ENCODE data around the gene FGFR2. TPM values are rescaled to one million over a fixed set of nuclear protein-coding genes. Genes with fewer than 3 reads are reported as not detected.

The FGFR2 gene
- total RNA-seq, 1 experiment from 2014 or later, result 5.7 TPM

GRCh38 chr10:121576139-121576538, 22.1 kb downstream of the FGFR2 start:
- ATAC-seq (no peak), DNase-seq (ENCODE audit: low read depth, low spot score) (no peak)
- peaks cover 13% of the 10 kb centered on the region for H3K4me1 ChIP-seq (ENCODE audit: control insufficient read depth, insufficient read depth, low read length)
- no peak overlapping the region for H3K27ac ChIP-seq (ENCODE audit: low read length)
- no peaks in the 10 kb centered on the region for H3K9me3 ChIP-seq (ENCODE audit: control insufficient read depth, insufficient read depth, low read depth, low read length)
- CTCF ChIA-PET, result no interaction called here
- intact Hi-C loops (cut with micrococcal nuclease; ENCODE audit: unreplicated experiment) (no loop called here), in situ Hi-C loops (cut with HindIII; ENCODE audit: low pct_unique_long_range_greater_than_20kb, low sequenced_read_pairs) (no loop called here)
- no peaks in the 10 kb centered on the region for H3K36me3 ChIP-seq (ENCODE audit: control insufficient read depth, insufficient read depth, low read length)
- H3K27me3 ChIP-seq (ENCODE audit: control insufficient read depth, insufficient read depth, low read length), result no peaks in the 10 kb centered on the region
- no peak overlapping the region for H3K4me3 ChIP-seq (ENCODE audit: low read depth in 2 of 2, low read length in 2 of 2)
- POLR2A ChIA-PET, result interaction anchor here (0.5 kb wide), 1 partner anchor 45 kb away, joined by 9 read pairs; no protein-coding TSS in a partner anchor
- BruUV-seq (replicated peaks), result no TSS peak
- TF ChIP-seq REST (IDR thresholded peaks at IDR 0.05; ENCODE audit: insufficient read depth in 1 of 2, low read depth in 2 of 2, low read length in 1 of 2), result no peak
- no peak for TF ChIP-seq POLR2AphosphoS5 (IDR thresholded peaks at IDR 0.05; ENCODE audit: low read depth, low read length)
- TF ChIP-seq SIN3A (IDR thresholded peaks at IDR 0.05; ENCODE audit: borderline replicate concordance, insufficient read depth, low read depth, low read length), result no peak
- TF ChIP-seq, protein P1, sequence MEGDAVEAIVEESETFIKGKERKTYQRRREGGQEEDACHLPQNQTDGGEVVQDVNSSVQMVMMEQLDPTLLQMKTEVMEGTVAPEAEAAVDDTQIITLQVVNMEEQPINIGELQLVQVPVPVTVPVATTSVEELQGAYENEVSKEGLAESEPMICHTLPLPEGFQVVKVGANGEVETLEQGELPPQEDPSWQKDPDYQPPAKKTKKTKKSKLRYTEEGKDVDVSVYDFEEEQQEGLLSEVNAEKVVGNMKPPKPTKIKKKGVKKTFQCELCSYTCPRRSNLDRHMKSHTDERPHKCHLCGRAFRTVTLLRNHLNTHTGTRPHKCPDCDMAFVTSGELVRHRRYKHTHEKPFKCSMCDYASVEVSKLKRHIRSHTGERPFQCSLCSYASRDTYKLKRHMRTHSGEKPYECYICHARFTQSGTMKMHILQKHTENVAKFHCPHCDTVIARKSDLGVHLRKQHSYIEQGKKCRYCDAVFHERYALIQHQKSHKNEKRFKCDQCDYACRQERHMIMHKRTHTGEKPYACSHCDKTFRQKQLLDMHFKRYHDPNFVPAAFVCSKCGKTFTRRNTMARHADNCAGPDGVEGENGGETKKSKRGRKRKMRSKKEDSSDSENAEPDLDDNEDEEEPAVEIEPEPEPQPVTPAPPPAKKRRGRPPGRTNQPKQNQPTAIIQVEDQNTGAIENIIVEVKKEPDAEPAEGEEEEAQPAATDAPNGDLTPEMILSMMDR (IDR thresholded peaks at IDR 0.05), result no peak
- no peak for TF ChIP-seq TCF7L2 (IDR thresholded peaks at IDR 0.05; ENCODE audit: low read depth, low read length)

GRCh38 chr10:121574519-121575166, 23.6 kb downstream of the FGFR2 start:
- Histone ChIP-seq H3K36me3 (ENCODE audit: control insufficient read depth, insufficient read depth, low read length) (no peaks in the 10 kb centered on the region), H3K9me3 (ENCODE audit: control insufficient read depth, insufficient read depth, low read depth, low read length) (no peaks in the 10 kb centered on the region), H3K4me1 (ENCODE audit: control insufficient read depth, insufficient read depth, low read length) (peaks cover 19% of the 10 kb centered on the region), H3K27ac (ENCODE audit: low read length) (no peak overlapping the region), H3K27me3 (ENCODE audit: control insufficient read depth, insufficient read depth, low read length) (no peaks in the 10 kb centered on the region), H3K4me3 (ENCODE audit: low read depth in 2 of 2, low read length in 2 of 2) (no peak overlapping the region)
- ATAC-seq, result no peak
- intact Hi-C loops (cut with micrococcal nuclease; ENCODE audit: unreplicated experiment), result no loop called here
- ChIA-PET POLR2A (no interaction called here), CTCF (no interaction called here)
- in situ Hi-C loops (cut with HindIII; ENCODE audit: low pct_unique_long_range_greater_than_20kb, low sequenced_read_pairs), result no loop called here
- no TSS peak for BruUV-seq (replicated peaks)
- DNase-seq (ENCODE audit: low read depth, low spot score), result no peak
- TF ChIP-seq TCF7L2 (IDR thresholded peaks at IDR 0.05; ENCODE audit: low read depth, low read length) (no peak), POLR2AphosphoS5 (IDR thresholded peaks at IDR 0.05; ENCODE audit: low read depth, low read length) (no peak), REST (IDR thresholded peaks at IDR 0.05; ENCODE audit: insufficient read depth in 1 of 2, low read depth in 2 of 2, low read length in 1 of 2) (no peak), SIN3A (IDR thresholded peaks at IDR 0.05; ENCODE audit: borderline replicate concordance, insufficient read depth, low read depth, low read length) (no peak)
- TF ChIP-seq, protein P1 (IDR thresholded peaks at IDR 0.05), result no peak

Measured in Panc1 (cell line).